H1 (cell line): ENCODE measurements around the gene SSH2. TPM values are rescaled to one million over a fixed set of nuclear protein-coding genes. Genes with fewer than 3 reads are reported as not detected.
A peak's percentile ranks its signal among the peaks of the same experiment; 100 is the strongest.

Source experiments
- ASH2L ChIP-seq: fragments of 200-600, 300-600 bp; sonication (generic); IDR thresholded peaks from one replicate; pipeline ENCODE4 v1.7.1; 2017; ENCODE audit warnings: low read length
- CBX8 ChIP-seq: fragments of 300-800, 300-1000 bp; sonication (generic); IDR thresholded peaks from 2 replicates; pipeline ENCODE4 v1.7.1; 2016; ENCODE audit warnings: low read depth, low read length, borderline replicate concordance
- CTBP2 ChIP-seq: IDR thresholded peaks from 2 replicates; pipeline ENCODE4 v1.7.0; 2011; ENCODE audit warnings: borderline replicate concordance, mild to moderate bottlenecking, moderate library complexity, mixed read lengths, low read length; ENCODE audit not compliant: insufficient read depth, insufficient read length
- E2F6 ChIP-seq: IDR thresholded peaks from 2 replicates; pipeline ENCODE4 v1.6.1; 2012; ENCODE audit warnings: inconsistent platforms
- EP300 ChIP-seq, 2 experiments: IDR thresholded peaks; 1 replicate in 1 of 2; 2 replicates in 1 of 2; pipeline ENCODE4 v1.6.1; 2011 to 2012; ENCODE audit warnings: low read depth in 2 of 2, low read length in 2 of 2, mild to moderate bottlenecking in 2 of 2, borderline replicate concordance in 1 of 2, inconsistent platforms in 1 of 2, moderate library complexity in 1 of 2
- EZH2 ChIP-seq: fragments of 200-600 bp; sonication (generic); IDR thresholded peaks from 2 replicates; pipeline ENCODE4 v1.7.1; 2012; ENCODE audit warnings: low read depth, mild to moderate bottlenecking, moderate library complexity, low read length, inconsistent platforms; ENCODE audit not compliant: severe bottlenecking
- KDM4A ChIP-seq: IDR thresholded peaks from one replicate; pipeline ENCODE4 v1.7.1; 2012; ENCODE audit warnings: low read depth, mild to moderate bottlenecking, moderate library complexity, low read length, inconsistent platforms; ENCODE audit not compliant: severe bottlenecking
- PHF8 ChIP-seq: fragments of 200-600 bp; sonication (generic); conservative IDR thresholded peaks from 2 replicates; pipeline ENCODE4 v1.7.1; 2012; ENCODE audit warnings: low read depth, mild to moderate bottlenecking, inconsistent platforms, low read length, moderate library complexity
- RBBP5 ChIP-seq: IDR thresholded peaks from 2 replicates; pipeline ENCODE4 v1.7.1; 2012; ENCODE audit warnings: low read depth, mild to moderate bottlenecking, inconsistent platforms, low read length, moderate library complexity, borderline replicate concordance
- RNF2 ChIP-seq: fragments of 200-900, 300-1000 bp; sonication (generic); IDR thresholded peaks from 2 replicates; pipeline ENCODE4 v1.7.1; 2016; ENCODE audit warnings: borderline replicate concordance, low read depth, mild to moderate bottlenecking, antibody characterized with exemption, low read length; ENCODE audit not compliant: poor library complexity, severe bottlenecking; ENCODE audit errors: missing control alignments
- SIN3A ChIP-seq, 2 experiments: IDR thresholded peaks in 1 of 2; conservative IDR thresholded peaks in 1 of 2; 2 replicates each; pipeline ENCODE4 v1.6.1; 2011 to 2012; ENCODE audit warnings: low read length in 2 of 2, improper control_type of control experiment in 1 of 2, low read depth in 1 of 2, mild to moderate bottlenecking in 1 of 2
- SP4 ChIP-seq: IDR thresholded peaks from 2 replicates; pipeline ENCODE4 v1.6.1; 2012; ENCODE audit warnings: low read length, inconsistent platforms
- SUZ12 ChIP-seq: fragments of 200-600 bp; sonication (generic); IDR thresholded peaks from 2 replicates; pipeline ENCODE4 v1.6.1; 2012; ENCODE audit warnings: mild to moderate bottlenecking, inconsistent platforms, low read length, moderate library complexity, mixed read lengths
- TCF12 ChIP-seq: IDR thresholded peaks from 2 replicates; pipeline ENCODE4 v1.6.1; 2011; ENCODE audit warnings: low read depth, mild to moderate bottlenecking, low read length
- polyA plus RNA-seq, 7 experiments: library from polyadenylated mRNA; depleted of rRNA in 3 of 7; stranded (reverse) in 5 of 7; unstranded in 2 of 7; fragments of >200 nt in 5 of 7; fragments of 200-250 nt in 2 of 7; gene quantifications; 1 replicate in 5 of 7; 2 replicates in 1 of 7; 4 replicates in 1 of 7; pipeline versions ENCODE4 v1.2.1 to v1.2.3, GENCODE V29; 2011 to 2013; ENCODE audit warnings: missing spikeins in 2 of 7, mixed read lengths in 2 of 7
- total RNA-seq: library from RNA; stranded (reverse); fragmentation: NEBNext Ultra II Directional; extraction: Animal tissue kit (Norgen Biotek cat#: 25700); gene quantifications from 2 replicates; pipeline ENCODE4 v1.2.1, GENCODE V29; 2021
- TF ChIP-seq, protein P1 (sequence below): IDR thresholded peaks from 2 replicates; pipeline ENCODE4 v1.6.1; 2011; ENCODE audit warnings: low read depth, mild to moderate bottlenecking, low read length; ENCODE audit not compliant: insufficient read depth
- TF ChIP-seq, protein P2 (sequence below), 3 experiments: IDR thresholded peaks; 1 replicate in 2 of 3; 2 replicates in 1 of 3; pipeline versions ENCODE4 v1.5.1 to v1.6.1; 2011; ENCODE audit warnings: low read length in 3 of 3, mild to moderate bottlenecking in 3 of 3, inconsistent platforms in 2 of 3, low read depth in 1 of 3, moderate library complexity in 1 of 3; ENCODE audit not compliant: insufficient read depth in 1 of 3; ENCODE audit errors: control extremely low read depth in 1 of 3

The SSH2 gene
- total and polyA plus RNA-seq, 2 of the 8 experiments (the other 6 are each of a cell fraction or from before 2014, with no cell fraction given): 5.2 to 15.9 TPM

DNA sequence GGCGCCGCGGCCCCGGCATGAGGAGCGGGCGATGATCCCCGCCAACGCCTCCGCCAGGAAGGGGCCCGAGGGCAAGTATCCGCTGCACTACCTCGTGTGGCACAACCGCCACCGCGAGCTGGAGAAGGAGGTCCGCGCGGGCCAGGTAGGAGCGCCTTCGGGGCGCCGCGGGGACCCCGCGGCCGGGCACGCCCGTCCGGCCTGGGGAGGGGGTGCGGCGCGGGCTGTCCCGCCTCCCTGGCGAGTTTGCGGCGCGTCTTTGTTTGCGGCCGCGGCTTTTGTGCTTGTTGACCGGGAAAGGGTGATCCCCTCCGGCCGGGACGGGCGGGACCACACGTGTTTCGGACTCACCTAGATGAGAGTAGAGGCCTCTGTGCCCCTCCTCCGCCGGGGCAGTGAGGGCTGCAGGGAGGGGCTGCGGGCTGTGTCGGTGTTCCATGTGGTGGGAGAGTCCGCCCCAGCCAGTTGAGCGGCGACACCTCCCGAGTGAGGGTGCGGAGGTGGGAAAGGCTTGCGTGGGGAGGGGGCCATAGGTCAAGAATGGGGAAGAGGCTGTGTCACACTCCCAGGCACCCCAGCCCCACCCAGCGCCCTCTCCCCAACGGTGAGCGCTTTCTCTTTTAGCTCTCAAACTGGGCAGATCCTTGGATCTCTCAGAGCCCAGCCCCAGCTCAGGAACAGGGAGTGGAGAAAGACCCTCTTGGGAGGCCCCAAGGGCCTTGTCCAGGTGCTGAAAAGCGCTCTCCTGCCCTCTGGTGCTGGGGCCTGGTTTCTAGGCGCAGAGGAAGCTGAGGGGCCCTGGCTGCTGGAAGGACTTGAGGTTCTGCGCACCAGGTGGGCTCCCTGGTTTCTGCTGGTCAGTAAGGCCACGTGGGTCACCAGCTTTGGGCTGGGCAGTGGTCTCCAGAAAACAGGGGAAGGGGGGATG is 336.2 kb downstream of the SSH2 start (continued):
- peak; percentile 63 for TF ChIP-seq KDM4A
- TF ChIP-seq ASH2L: no peak
- TF ChIP-seq, protein P1, sequence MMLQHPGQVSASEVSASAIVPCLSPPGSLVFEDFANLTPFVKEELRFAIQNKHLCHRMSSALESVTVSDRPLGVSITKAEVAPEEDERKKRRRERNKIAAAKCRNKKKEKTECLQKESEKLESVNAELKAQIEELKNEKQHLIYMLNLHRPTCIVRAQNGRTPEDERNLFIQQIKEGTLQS: no peak
- TF ChIP-seq SUZ12: peak; percentile 46; the same call in 1 of the 2 replicates
- TF ChIP-seq RBBP5: no peak
- no peak for TF ChIP-seq TCF12
- no peak for TF ChIP-seq E2F6
- no peak for TF ChIP-seq SP4
- TF ChIP-seq SIN3A (conservative IDR thresholded peaks at IDR 0.05 in 1 of 2, IDR thresholded peaks at IDR 0.05 in 1 of 2; ENCODE audit: low read depth in 1 of 2, low read length in 2 of 2): peak; percentile 100
- peak; percentile 29 for TF ChIP-seq EZH2
- TF ChIP-seq CBX8: no peak
- TF ChIP-seq CTBP2: no peak
- no peak for TF ChIP-seq RNF2
- TF ChIP-seq, protein P2, sequence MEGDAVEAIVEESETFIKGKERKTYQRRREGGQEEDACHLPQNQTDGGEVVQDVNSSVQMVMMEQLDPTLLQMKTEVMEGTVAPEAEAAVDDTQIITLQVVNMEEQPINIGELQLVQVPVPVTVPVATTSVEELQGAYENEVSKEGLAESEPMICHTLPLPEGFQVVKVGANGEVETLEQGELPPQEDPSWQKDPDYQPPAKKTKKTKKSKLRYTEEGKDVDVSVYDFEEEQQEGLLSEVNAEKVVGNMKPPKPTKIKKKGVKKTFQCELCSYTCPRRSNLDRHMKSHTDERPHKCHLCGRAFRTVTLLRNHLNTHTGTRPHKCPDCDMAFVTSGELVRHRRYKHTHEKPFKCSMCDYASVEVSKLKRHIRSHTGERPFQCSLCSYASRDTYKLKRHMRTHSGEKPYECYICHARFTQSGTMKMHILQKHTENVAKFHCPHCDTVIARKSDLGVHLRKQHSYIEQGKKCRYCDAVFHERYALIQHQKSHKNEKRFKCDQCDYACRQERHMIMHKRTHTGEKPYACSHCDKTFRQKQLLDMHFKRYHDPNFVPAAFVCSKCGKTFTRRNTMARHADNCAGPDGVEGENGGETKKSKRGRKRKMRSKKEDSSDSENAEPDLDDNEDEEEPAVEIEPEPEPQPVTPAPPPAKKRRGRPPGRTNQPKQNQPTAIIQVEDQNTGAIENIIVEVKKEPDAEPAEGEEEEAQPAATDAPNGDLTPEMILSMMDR (IDR thresholded peaks at IDR 0.05; ENCODE audit: control extremely low read depth in 1 of 3, insufficient read depth in 1 of 3, low read depth in 1 of 3, low read length in 3 of 3): peak; percentile 46 to 49 (median 48)
- no peak for TF ChIP-seq PHF8
- TF ChIP-seq EP300 (IDR thresholded peaks at IDR 0.05; ENCODE audit: borderline replicate concordance in 1 of 2, low read depth in 2 of 2, low read length in 2 of 2): no peak
